Endometrial microvascular endothelial cells (primary cell): ENCODE measurements around the gene ALK. TPM values are rescaled to one million over a fixed set of nuclear protein-coding genes. Genes with fewer than 3 reads are reported as not detected.

ENCODE experiments used
- in situ Hi-C: cut with HindIII; loops from 2 replicates; pipeline ENCODE4 v1.10.0; 2017; ENCODE audit warnings: low sequenced_read_pairs, low pct_unique_long_range_greater_than_20kb; ENCODE audit errors: inconsistent ontology term
- total RNA-seq: library from RNA; depleted of rRNA; stranded (reverse); fragments of >200 nt; gene quantifications from one replicate; pipeline ENCODE4 v1.2.3, GENCODE V29; 2015; ENCODE audit errors: inconsistent ontology term

The ALK gene
- total RNA-seq, 1 donor from 2014 or later = not detected

DNA sequence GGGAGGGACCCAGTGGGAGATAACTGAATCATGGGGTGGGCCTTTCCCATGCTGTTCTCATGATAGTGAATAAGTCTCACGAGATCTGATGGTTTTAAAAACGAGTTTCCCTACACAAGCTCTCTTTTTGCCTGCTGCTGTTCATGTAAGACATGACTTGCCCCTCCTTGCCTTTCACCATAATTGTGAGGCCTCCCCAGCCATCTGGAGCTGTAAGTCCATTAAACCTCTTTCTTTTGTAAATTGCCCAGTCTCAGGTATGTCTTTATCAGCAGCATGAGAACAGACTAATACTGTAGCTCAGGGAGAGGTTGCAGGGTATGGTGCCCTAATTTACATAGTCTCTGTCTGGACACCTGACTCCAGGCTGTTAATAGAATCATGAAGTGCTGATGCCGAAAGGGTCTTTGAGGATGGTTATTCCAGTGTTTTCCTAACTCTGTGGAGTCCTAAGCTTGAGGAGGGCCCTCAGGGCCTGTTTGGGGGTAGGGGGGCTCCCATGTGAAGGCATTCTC lies 343.2 kb downstream of the ALK start:
- in situ Hi-C loops = no loop called here

DNA sequence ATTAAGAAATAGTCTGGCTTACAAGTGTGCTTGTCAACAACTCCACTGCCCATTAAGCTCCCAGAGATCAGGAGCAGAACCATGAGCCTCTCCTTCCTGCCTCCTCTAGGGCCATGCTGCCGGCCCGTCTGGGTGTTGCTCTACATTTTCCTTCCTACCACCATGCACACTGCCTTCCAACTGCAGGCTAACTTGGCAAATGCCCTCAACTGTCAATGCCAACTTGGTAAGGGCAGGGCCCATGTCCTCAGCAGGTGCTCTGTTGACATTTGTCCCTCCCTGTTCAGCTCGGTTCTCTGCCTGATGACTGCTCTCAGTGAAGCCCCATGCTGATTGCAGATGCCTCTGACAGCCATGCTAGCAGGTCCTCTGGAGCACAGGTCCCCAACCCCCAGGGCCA lies 345.2 kb downstream of the ALK start:
- in situ Hi-C loops = no loop called here

DNA sequence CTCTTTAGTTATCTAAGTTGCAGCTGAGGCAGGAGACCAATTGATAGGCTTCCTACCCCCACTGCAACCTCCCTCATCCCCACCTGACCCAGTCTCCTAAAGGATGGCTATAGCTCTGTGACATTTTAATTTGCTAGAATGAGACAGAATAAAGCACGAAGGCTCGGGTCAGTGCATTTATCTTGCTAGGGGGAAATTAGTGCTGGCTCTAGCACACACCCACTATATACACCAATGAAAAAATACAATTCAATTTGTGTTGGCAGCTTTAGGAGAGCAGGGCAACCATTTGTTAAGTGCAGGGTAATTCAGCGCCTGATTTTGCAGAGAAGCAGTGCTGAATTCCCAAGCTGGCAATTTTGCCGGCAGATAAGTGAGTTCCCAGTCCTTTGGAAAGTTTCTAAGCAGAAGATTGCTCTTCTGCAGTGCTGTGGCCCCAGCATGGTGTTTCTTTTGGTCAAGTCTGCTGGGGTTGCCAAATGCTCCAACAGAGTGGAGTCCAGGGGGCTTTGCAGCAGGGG lies 346.0 kb downstream of the ALK start:
- in situ Hi-C loops = no loop called here

DNA sequence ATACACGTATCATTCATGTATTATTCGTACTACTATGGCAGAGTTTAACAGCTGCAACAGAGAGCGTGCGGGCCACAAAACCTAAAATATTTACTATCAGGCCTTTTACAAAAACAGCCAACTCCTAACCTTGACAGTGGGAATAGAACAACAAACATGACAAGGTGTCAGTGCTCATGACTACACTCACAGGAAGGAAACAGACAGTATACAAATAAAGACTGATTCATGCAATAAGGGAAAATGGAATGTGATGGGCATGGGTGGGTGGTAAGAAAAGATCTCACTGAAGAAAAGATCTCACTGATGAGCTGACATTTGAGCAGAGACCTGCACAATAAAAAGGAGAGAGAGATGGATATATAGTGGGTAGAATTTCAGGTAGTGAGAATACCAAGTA lies 347.8 kb downstream of the ALK start:
- in situ Hi-C loops = no loop called here

DNA sequence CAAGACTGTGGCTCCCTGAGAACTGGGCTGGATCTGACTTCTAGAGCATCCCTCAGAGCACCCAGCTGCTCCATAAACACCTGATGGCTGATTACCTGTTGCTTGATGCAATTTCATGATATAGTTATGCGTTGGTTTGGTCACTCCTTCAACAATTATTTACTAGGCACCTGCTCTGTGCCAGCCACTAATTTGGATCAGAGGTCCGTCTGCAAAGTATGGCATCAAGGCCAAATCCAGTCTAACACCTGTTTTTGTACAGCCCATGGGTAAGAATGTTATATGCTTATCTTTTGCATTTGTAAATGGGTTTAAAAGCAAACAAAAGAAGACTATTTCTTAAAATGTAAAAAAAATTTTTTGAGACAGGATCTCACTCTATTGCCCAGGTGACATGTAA lies 348.2 kb downstream of the ALK start:
- in situ Hi-C loops = no loop called here

DNA sequence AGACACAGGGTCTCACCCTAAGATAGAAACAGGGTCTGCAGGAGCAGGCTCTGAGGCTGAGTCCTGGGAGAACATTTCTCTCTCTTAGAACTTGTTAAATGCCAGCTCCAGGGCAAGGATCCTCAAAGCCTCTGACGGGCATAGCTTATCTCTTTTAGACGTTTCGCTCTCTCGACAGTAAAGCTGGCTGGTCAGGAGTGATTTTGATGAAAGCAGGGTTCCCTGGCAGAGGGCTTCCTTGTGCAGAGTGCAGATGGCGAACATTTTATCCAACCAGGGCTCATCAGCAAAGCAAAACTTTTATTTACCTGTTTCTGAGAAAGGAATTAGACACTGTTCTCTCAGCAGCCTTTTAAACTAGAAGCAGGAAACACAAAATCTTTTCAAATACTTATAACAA lies 350.8 kb downstream of the ALK start:
- in situ Hi-C loops = no loop called here

DNA sequence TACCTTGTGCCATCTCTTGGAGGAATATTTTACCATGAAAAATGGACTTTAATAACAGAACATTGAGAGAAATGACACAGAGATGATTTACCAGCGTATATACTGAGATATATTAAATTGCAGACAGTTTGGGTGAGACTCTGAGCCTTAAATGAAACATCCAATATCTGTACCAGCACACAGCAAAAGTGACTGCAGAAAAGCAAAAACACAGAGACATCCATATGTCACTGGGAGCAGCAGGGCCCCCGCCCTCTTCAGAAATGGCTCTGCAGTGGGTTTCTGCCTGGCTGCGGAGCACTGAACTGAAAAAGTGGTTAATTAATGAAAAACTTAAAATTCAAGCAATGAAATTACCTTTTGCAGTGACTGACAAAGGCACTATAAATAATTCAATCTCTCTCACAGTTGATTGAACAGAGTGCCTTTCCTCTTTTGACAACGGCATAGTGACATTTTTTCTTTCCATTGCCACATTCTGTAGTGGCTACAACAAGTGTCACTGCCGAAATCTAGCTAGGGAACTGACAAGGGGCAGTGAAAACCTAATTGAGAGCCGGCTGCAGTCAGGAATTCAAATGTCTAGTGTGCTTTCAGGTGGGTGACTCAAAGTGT lies 353.4 kb downstream of the ALK start:
- in situ Hi-C loops = no loop called here

DNA sequence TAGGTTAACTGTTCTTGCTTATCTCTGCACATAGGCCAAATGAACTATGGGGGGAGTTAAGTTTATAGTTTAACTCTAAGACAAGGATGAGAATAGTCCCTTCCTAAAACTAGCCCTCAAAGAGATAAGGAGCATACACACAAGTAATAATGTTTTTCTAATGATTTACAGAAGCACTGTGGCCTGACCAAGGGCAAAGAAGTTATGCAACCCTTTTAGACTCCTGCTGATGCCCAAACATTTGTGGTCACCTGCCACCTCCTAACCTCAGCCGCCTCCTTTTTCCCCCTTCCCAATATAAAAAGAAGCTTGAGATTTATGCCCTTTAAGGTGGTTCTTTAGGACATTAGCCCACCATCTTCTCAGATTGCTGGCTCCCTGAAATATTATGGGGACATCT lies 357.7 kb downstream of the ALK start:
- in situ Hi-C loops = no loop called here

DNA sequence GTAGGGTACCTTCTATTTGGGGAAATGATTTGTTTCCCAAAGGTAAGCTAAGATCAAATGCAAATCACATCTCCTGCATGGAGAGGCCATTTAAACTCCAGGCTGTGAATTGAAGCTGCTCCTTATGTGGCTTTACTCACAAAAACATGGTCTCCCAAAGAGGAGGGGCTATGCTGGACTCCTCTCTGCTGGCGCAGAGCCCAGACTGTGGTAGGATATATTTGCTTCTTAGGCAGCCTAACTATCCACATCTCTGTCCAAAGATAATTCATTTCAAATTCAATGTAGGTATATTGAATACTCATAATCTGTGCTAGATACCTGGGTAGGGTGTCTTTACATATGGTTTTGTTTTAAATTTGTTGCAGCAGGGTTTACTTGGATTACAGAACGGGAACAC lies 358.5 kb downstream of the ALK start:
- in situ Hi-C loops = no loop called here

DNA sequence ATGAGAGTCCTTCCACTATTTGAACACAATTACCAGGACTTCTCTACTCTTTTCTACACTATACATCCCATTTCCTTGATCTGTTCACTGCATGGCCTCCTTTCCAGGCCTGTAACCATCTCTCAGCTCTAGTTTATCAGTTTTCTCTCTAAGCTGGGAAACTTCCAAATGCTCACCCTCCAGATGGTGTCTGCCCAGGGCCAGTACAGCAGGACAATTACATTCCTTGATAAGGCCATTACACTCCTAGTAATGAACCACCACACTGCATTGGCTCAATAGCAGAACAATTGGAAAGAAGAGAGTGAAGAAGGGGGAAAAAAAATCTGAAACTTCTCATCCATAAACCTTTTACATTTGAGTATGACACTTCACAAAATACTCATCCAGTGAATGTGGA lies 359.1 kb downstream of the ALK start:
- in situ Hi-C loops = no loop called here

DNA sequence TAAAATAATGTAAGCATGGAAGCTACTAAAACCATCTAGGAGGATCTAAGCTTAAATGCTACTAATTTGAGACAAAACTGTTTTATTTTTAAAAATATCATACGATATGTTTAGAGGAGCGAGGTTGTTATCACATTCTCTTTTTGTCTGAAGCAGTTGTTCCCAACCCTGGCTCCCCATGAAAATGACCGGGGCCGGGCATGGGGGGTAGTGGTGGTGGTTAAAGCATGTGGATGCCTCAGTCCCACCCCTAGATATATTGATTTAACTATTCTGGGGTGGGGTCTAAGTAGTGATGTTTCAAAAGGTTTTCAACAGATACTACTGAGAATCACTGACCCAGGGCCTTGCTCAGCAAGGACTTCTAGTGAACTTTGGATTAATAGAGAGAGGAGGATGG lies 359.8 kb downstream of the ALK start:
- in situ Hi-C loops = no loop called here

DNA sequence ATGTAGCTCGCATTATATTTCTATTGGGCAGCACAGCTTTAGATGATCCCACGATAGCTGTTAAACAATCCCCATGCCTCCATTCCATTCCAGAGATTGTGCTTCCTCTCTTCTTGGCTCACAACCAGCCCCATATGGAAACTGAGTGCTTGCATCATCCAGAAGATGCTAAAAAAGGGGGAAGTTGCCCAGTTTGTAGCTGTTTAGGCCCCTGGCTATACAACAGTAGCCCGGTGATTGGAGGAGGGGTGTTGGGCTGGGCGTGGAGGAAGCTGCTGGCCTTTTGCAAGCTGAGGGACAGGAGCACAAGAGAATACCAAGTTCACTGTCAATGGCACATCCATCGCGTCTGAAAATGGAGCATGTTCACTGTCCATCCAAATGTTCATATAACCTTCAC lies 360.2 kb downstream of the ALK start:
- in situ Hi-C loops = no loop called here

DNA sequence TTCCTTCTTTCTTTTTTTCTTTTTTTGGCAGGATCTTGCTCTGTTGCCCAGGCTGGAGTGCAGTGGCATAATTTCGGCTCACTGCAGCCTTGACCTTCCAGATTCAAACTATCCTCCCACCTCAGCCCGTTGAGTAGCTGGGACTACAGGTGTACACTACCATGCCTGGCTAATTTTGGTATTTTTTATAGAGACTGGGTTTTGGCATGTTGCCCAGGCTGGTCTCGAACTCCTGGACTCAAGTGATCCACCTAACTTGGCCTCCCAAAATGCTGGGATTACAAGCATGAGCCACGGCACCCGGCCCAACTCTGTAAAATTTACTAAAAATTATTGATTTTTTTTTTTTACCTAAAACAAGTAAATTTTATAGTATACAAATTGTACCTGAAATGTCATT lies 360.8 kb downstream of the ALK start:
- in situ Hi-C loops = no loop called here

DNA sequence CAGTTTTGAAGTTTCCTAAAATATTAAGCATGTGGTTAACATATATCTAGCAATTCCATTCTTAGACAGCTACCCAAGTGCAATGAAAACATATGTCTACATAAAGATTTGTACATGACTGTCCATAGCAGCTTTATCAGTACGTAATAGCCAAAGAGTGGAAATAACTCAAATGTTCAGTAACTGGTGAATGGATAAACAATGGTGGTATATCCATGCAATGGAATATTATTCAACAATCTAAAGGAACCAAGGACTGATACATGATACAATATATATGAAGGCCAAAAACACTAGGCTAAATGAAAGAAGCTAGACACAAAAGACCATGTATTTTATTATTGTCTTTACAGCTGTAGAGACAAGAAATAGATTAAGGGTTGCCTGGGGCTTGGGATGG lies 361.4 kb downstream of the ALK start:
- in situ Hi-C loops = no loop called here

DNA sequence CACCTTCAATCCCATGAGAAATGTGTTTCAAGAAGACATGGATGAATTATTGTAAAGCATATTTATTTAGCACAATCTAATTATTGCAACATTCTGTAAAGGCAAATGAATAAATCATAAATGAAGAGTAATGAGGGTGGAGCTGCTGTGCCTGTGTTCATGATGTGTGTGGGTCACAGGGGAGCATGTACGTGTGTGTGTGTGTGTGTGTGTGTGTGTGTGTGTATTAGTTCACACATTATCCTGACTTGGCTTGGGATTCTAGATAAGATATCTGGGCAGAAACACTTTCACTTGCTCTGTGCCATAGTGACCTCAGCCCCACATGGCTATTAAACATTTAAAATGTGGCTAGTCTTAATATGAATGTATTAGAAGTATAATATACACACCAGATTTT lies 361.8 kb downstream of the ALK start:
- in situ Hi-C loops = no loop called here

DNA sequence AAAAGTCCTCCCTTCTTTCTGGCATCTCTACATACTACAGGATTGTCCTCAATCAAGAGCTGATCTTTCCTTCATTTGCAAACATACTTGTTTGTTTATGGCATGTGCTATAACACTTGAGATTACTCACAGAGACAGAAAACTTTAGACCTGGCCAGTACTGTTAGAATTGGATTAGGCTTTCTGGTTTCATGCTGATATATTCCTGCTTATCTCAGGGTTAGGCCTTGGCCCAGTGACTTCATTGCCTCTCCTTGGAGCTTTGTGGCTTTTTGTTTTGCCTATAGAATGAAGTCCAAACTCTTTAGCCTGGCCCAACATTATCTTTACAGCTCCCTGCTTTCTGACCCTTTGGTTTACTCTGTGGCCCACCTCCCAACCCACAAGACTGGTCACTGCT lies 363.3 kb downstream of the ALK start:
- in situ Hi-C loops = no loop called here

DNA sequence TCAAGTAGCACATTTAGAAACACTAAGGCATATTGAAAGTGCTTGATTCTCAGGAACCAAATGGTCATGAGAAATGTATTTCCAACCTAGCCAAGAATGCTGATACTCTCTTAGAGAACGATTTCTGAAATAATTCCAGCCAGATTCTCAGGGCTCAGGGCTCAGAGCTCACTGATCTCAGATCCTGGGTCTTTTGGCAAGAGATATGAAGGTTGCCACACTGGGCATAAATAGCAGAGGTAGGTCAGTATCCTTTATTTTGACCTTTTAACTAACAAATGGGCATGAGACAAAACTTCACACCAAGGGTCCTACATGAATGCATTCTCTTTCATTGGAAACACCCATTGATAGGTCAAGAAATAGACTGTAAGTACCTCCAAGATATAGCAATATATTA lies 364.1 kb downstream of the ALK start:
- in situ Hi-C loops = no loop called here

DNA sequence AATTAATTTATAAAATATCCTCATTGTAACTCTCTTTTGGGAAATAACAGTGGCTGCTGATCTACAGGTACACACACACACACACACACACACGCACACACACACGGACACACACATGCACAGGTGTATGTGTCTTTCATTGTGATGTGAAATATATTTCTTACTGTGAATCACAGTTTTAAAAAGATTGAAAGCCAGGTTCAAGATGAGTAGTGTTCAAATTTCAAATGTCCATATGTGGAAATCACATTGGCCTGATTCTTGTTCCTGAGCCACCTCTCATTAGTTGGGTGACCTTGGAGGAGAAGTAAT lies 372.4 kb downstream of the ALK start:
- in situ Hi-C loops = no loop called here

DNA sequence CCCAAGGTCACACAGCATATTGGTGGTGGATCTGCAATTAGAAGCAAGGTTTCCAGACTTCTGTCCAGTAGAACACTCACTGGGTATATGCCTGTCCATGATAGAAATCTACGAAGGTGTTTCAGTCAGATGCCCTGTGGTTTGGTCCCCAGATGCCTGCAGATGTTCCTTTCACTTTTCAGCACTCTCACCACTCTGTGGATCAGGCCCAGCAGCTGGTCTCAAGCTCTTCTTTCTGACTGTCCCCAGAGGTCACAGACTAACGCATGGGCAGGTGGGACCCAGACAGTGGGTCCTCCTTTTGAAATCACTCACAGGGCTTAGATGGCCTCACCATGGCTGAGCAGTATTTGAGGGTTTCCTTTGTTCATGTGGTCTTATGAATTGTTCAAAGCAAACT lies 376.5 kb downstream of the ALK start:
- in situ Hi-C loops = no loop called here

DNA sequence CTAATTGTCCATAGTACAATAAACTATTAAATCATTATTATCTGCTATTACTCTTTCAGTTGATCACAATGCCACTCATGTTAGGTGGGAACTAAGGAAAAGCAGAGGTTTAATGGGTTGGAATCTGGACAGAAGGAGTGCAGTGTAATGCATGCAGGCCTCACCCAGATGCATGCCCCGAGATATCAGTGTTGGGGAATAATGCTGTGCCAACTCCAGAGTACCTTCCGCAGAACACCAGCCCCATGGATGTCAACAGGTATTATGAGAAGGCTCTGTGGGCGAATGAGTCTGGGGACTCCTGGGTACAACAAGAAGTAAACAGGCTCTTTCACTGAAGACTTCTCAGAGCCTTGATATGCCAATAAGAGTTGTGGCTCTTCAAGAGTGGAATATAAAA lies 377.4 kb downstream of the ALK start:
- in situ Hi-C loops = no loop called here

DNA sequence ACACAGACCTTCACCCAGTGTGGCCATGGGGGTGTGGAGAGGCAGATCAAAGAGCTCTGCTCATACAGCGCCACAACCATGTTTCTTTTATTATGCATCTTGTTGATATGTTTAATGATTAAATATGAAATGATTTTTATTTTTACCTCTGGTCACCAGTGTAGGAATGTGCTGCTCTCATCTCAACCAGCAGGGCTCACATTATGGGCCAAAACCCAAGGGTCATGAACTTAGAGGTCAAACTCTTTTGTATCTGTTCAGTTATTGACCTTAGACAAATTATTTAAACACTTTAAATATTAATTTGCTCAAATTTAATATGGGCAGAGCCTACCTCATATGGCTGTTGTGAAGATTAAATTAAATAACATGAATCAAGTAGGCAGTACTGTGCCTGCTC lies 386.2 kb downstream of the ALK start:
- in situ Hi-C loops = no loop called here
